ENCODE results near the gene TRPM2. TPM values are rescaled to one million over a fixed set of nuclear protein-coding genes. Genes with fewer than 3 reads are reported as not detected.

The TRPM2 gene
- total RNA-seq, 1 experiment from 2014 or later, result 0.89 TPM

- no peak for DNase-seq (ENCODE audit: low spot score)
Measured at GRCh38 chr21:44443891-44444285, 90.5 kb downstream of the TRPM2 start.

GRCh38 chr21:44444286-44444931, 91.0 kb downstream of the TRPM2 start:
- no peak for DNase-seq (ENCODE audit: low spot score)

GRCh38 chr21:44445145-44445812, 91.9 kb downstream of the TRPM2 start:
- DNase-seq (ENCODE audit: low spot score), result no peak

GRCh38 chr21:44448651-44449131, 95.3 kb downstream of the TRPM2 start:
- DNase-seq (ENCODE audit: low spot score), result no peak

- no peak for DNase-seq (ENCODE audit: low spot score)
Measured at GRCh38 chr21:44449473-44450363, 96.3 kb downstream of the TRPM2 start.

- no peak for DNase-seq (ENCODE audit: low spot score)
Measured at GRCh38 chr21:44450402-44450801, 97.0 kb downstream of the TRPM2 start.

- no peak for DNase-seq (ENCODE audit: low spot score)
Measured at GRCh38 chr21:44450999-44451398, 97.6 kb downstream of the TRPM2 start.

GRCh38 chr21:44453120-44453519, 99.7 kb downstream of the TRPM2 start:
- no peak for DNase-seq (ENCODE audit: low spot score)

- DNase-seq (ENCODE audit: low spot score), result no peak
Measured at GRCh38 chr21:44454058-44454457, 100.6 kb downstream of the TRPM2 start.

GRCh38 chr21:44454747-44455523, 101.5 kb downstream of the TRPM2 start, which contains the start of gene LRRC3:
LRRC3 (plus strand) TSS chr21:44455510; CDS start chr21:44456645, 1,135 bp downstream.
- DNase-seq (ENCODE audit: low spot score), result no peak

- DNase-seq (ENCODE audit: low spot score), result no peak
Measured at GRCh38 chr21:44455524-44456213, 102.2 kb downstream of the TRPM2 start.

GRCh38 chr21:44456214-44456914, 102.9 kb downstream of the TRPM2 start:
- DNase-seq (ENCODE audit: low spot score), result no peak

GRCh38 chr21:44456915-44457736, 103.7 kb downstream of the TRPM2 start:
- no peak for DNase-seq (ENCODE audit: low spot score)

- DNase-seq (ENCODE audit: low spot score), result no peak
Measured at GRCh38 chr21:44458971-44459711, 105.7 kb downstream of the TRPM2 start.

- no peak for DNase-seq (ENCODE audit: low spot score)
Measured at GRCh38 chr21:44459712-44460440, 106.5 kb downstream of the TRPM2 start.

GRCh38 chr21:44460441-44460755, 107.0 kb downstream of the TRPM2 start:
- DNase-seq (ENCODE audit: low spot score), result no peak

GRCh38 chr21:44461005-44461404, 107.6 kb downstream of the TRPM2 start:
- DNase-seq (ENCODE audit: low spot score), result no peak

GRCh38 chr21:44461464-44462001, 108.1 kb downstream of the TRPM2 start:
- no peak for DNase-seq (ENCODE audit: low spot score)
